Colonic mucosa (tissue), 4 donors: Measurements from ENCODE around the gene ABLIM3. TPM values are rescaled to one million over a fixed set of nuclear protein-coding genes. Genes with fewer than 3 reads are reported as not detected.
A peak's percentile ranks its signal among the peaks of the same experiment; 100 is the strongest.

Experiments
- DNase-seq: peaks from one replicate; pipeline ENCODE4 v3.0.0-alpha.2; 2020
- H3K27ac ChIP-seq: fragments of 200-600 bp; one replicate; pipeline ENCODE4 v1.8.0; 2021
- H3K27me3 ChIP-seq: fragments of 200-600 bp; one replicate; pipeline ENCODE4 v1.8.0; 2021
- H3K36me3 ChIP-seq: fragments of 200-600 bp; one replicate; pipeline ENCODE4 v1.8.0; 2021
- H3K4me1 ChIP-seq: fragments of 200-600 bp; one replicate; pipeline ENCODE4 v1.8.0; 2021; ENCODE audit warnings: mild to moderate bottlenecking
- H3K4me3 ChIP-seq: fragments of 200-600 bp; one replicate; pipeline ENCODE4 v1.8.0; 2021
- H3K9ac ChIP-seq, 2 donors: one replicate each; pipeline ENCODE4 v1.7.0; 2013; ENCODE audit warnings: control low read depth in 2 of 2, low read depth in 2 of 2, low read length in 2 of 2
- H3K9me3 ChIP-seq: fragments of 200-600 bp; one replicate; pipeline ENCODE4 v1.8.0; 2021
- CTCF ChIP-seq: fragments of 200-600 bp; IDR thresholded peaks from one replicate; pipeline ENCODE4 v1.8.0; 2022; ENCODE audit warnings: antibody characterized with exemption, mild to moderate bottlenecking
- intact Hi-C: fragments of 100-400 bp; cut with DNase I; formaldehyde crosslinking; loops from one replicate; pipeline ENCODE4 v1.14.1; 2022
- total RNA-seq, 2 donors: library from RNA; stranded (reverse); fragmentation: NEBNext Ultra II Directional in 1 of 2; extraction: Animal tissue kit (Norgen Biotek cat#: 25700) in 1 of 2; gene quantifications; one replicate each; pipeline ENCODE4 v1.2.1, GENCODE V29; 2021
- donor health status: healthy.
- donor health status: DM: no; HTN: no; CAD: no.
- donor health status: DM: no; HTN: no; CAD: no.

The ABLIM3 gene
- total RNA-seq, 2 donors from 2014 or later, result 2.3 to 4.1 TPM

- TF ChIP-seq CTCF, result no peak
- no peaks in the 10 kb centered on the region for H3K4me1 ChIP-seq
- no peaks in the 10 kb centered on the region for H3K36me3 ChIP-seq
- no peaks in the 10 kb centered on the region for H3K27me3 ChIP-seq
- intact Hi-C loops, result no loop called here
- H3K9ac ChIP-seq, result no peak overlapping the region
- no peak overlapping the region for H3K4me3 ChIP-seq
- DNase-seq, result no peak
- no peaks in the 10 kb centered on the region for H3K9me3 ChIP-seq
- no peak overlapping the region for H3K27ac ChIP-seq
Observed at GRCh38 chr5:149257889-149258705, 116.8 kb downstream of the ABLIM3 start.

- no peaks in the 10 kb centered on the region for H3K36me3 ChIP-seq
- intact Hi-C loops, result no loop called here
- TF ChIP-seq CTCF, result no peak
- H3K4me1 ChIP-seq, result no peaks in the 10 kb centered on the region
- no peak overlapping the region for H3K9ac ChIP-seq
- no peaks in the 10 kb centered on the region for H3K9me3 ChIP-seq
- no peak for DNase-seq
- H3K27ac ChIP-seq, result no peak overlapping the region
- H3K27me3 ChIP-seq, result no peaks in the 10 kb centered on the region
- H3K4me3 ChIP-seq, result no peak overlapping the region
Observed at GRCh38 chr5:149260761-149261160, 119.5 kb downstream of the ABLIM3 start.

GRCh38 chr5:149261246-149261645, 120.0 kb downstream of the ABLIM3 start:
- no peaks in the 10 kb centered on the region for H3K36me3 ChIP-seq
- no peaks in the 10 kb centered on the region for H3K4me1 ChIP-seq
- H3K27me3 ChIP-seq, result no peaks in the 10 kb centered on the region
- H3K9me3 ChIP-seq, result no peaks in the 10 kb centered on the region
- no peak for TF ChIP-seq CTCF
- no peak overlapping the region for H3K27ac ChIP-seq
- H3K4me3 ChIP-seq, result no peak overlapping the region
- intact Hi-C loops, result no loop called here
- no peak for DNase-seq
- H3K9ac ChIP-seq, result no peak overlapping the region

GRCh38 chr5:149262315-149262714, 121.0 kb downstream of the ABLIM3 start:
- Histone ChIP-seq H3K4me1 (no peaks in the 10 kb centered on the region), H3K9ac (no peak overlapping the region), H3K27ac (no peak overlapping the region), H3K36me3 (no peaks in the 10 kb centered on the region), H3K4me3 (no peak overlapping the region), H3K9me3 (no peaks in the 10 kb centered on the region), H3K27me3 (no peaks in the 10 kb centered on the region)
- DNase-seq, result no peak
- no peak for TF ChIP-seq CTCF
- intact Hi-C loops, result no loop called here

GRCh38 chr5:149264439-149265067, 123.3 kb downstream of the ABLIM3 start:
- H3K4me3 ChIP-seq, result no peak overlapping the region
- H3K4me1 ChIP-seq, result no peaks in the 10 kb centered on the region
- H3K27me3 ChIP-seq, result no peaks in the 10 kb centered on the region
- peaks cover 5% of the 10 kb centered on the region for H3K9me3 ChIP-seq
- peak; percentile 32 for DNase-seq
- no peak overlapping the region for H3K9ac ChIP-seq
- no peaks in the 10 kb centered on the region for H3K36me3 ChIP-seq
- intact Hi-C loops, result no loop called here
- TF ChIP-seq CTCF, result peak; percentile 47
- H3K27ac ChIP-seq, result no peak overlapping the region
